HCT116 (cell line): ENCODE measurements around the gene FAM120A. TPM values are rescaled to one million over a fixed set of nuclear protein-coding genes. Genes with fewer than 3 reads are reported as not detected.

ENCODE experiments used
- ATAC-seq: fragments of 200-7000 bp; cut with Tn5 transposase; 2 replicates; pipeline ENCODE4 v1.9.1; 2020; ENCODE audit warnings: mild to moderate bottlenecking, moderate library complexity
- BruUV-seq: library from RNA; stranded (reverse); fragments of 400-500 nt; replicated peaks from 2 replicates; lab custom pipeline; 2021; lab: Mats Ljungman, UMichigan
- CTCF ChIA-PET: fragments of 300-600 bp; sonication (Branson Sonifier 250); formaldehyde crosslinking; loops from one replicate; lab custom pipeline; 2021; ENCODE audit warnings: antibody characterized with exemption; lab: Charles Lee
- POLR2A ChIA-PET: fragments of 300-600, 350-600 bp; sonication (Branson Sonifier 250); formaldehyde crosslinking; loops from one replicate; lab custom pipeline; 2021; ENCODE audit warnings: antibody characterized with exemption; lab: Charles Lee
- RAD21 ChIA-PET, 2 experiments: fragments of 300-600 bp; sonication (Branson Sonifier 250); formaldehyde crosslinking; loops; one replicate each; lab custom pipeline; 2023; ENCODE audit warnings: low total read pairs in 2 of 2; ENCODE audit not compliant: uncharacterized antibody in 2 of 2, unreplicated experiment in 2 of 2, low non-redundant PET in 1 of 2; lab: Charles Lee
- DNase-seq: peaks from one replicate; pipeline ENCODE4 v3.0.0-alpha.2; 2010; ENCODE audit warnings: low read depth, low spot score
- H2AFZ ChIP-seq: fragments of 200-600 bp; shearing (Covaris generic), sonication (generic); 2 replicates; pipeline ENCODE4 v1.6.1; 2017; ENCODE audit warnings: low read depth, mixed run types, mixed read lengths, antibody characterized with exemption, low read length; ENCODE audit not compliant: poor library complexity, severe bottlenecking
- H3K27ac ChIP-seq: 2 replicates; pipeline ENCODE4 v1.5.1; 2012; ENCODE audit warnings: low read depth, low read length
- H3K27me3 ChIP-seq: fragments of 200-600 bp; sonication (generic); 2 replicates; pipeline ENCODE4 v1.6.1; 2016; ENCODE audit warnings: mixed run types, low read length, mixed read lengths; ENCODE audit not compliant: insufficient read depth
- H3K36me3 ChIP-seq, 2 experiments: fragments of 200-500 bp in 1 of 2; fragments of 200-600 bp in 1 of 2; sonication (Bioruptor generic) in 1 of 2; sonication (generic) in 1 of 2; 2 replicates each; pipeline versions ENCODE4 v1.5.1 to v1.6.1; 2014 to 2016; ENCODE audit warnings: low read length in 2 of 2, inconsistent platforms in 1 of 2, mixed read lengths in 1 of 2, mixed run types in 1 of 2; ENCODE audit not compliant: insufficient read depth in 2 of 2, control insufficient read depth in 1 of 2
- H3K4me1 ChIP-seq, 2 experiments: fragments of 200-600 bp in 1 of 2; sonication (generic) in 1 of 2; 2 replicates each; pipeline versions ENCODE4 v1.5.1 to v1.6.1; 2012 to 2017; ENCODE audit warnings: low read length in 2 of 2, inconsistent platforms in 1 of 2, mild to moderate bottlenecking in 1 of 2, mixed read lengths in 1 of 2, mixed run types in 1 of 2, moderate library complexity in 1 of 2; ENCODE audit not compliant: insufficient read depth in 2 of 2, control insufficient read depth in 1 of 2
- H3K4me2 ChIP-seq: fragments of 200-600 bp; sonication (generic); 2 replicates; pipeline ENCODE4 v1.6.1; 2017; ENCODE audit warnings: mixed run types, low read length, mixed read lengths
- H3K4me3 ChIP-seq, 2 experiments: fragments of 200-600 bp in 1 of 2; sonication (generic) in 1 of 2; replicated peaks in 1 of 2; 2 replicates each; pipeline ENCODE4 v1.5.1; 2011 to 2016; ENCODE audit warnings: low read length in 2 of 2, control low read depth in 1 of 2, low read depth in 1 of 2, mild to moderate bottlenecking in 1 of 2, mixed read lengths in 1 of 2, mixed run types in 1 of 2
- H3K79me2 ChIP-seq: fragments of 200-600 bp; sonication (generic); 2 replicates; pipeline ENCODE4 v1.6.1; 2017; ENCODE audit warnings: mild to moderate bottlenecking, mixed run types, low read length, moderate library complexity, mixed read lengths; ENCODE audit not compliant: insufficient read depth
- H3K9ac ChIP-seq: fragments of 200-600 bp; sonication (generic); 2 replicates; pipeline ENCODE4 v1.6.1; 2016; ENCODE audit warnings: low read length, mixed read lengths
- H3K9me2 ChIP-seq: fragments of 200-600 bp; sonication (generic), shearing (Covaris generic); 2 replicates; pipeline ENCODE4 v1.6.1; 2017; ENCODE audit warnings: mixed run types, mild to moderate bottlenecking, moderate library complexity; ENCODE audit not compliant: insufficient read depth
- H3K9me3 ChIP-seq, 2 experiments: fragments of 200-500 bp in 1 of 2; fragments of 200-600 bp in 1 of 2; sonication (Bioruptor generic) in 1 of 2; sonication (generic) in 1 of 2; 2 replicates each; pipeline ENCODE4 v1.6.1; 2014 to 2017; ENCODE audit warnings: low read length in 2 of 2, mixed read lengths in 2 of 2, inconsistent platforms in 1 of 2, low read depth in 1 of 2, mild to moderate bottlenecking in 1 of 2, mixed run types in 1 of 2, moderate library complexity in 1 of 2; ENCODE audit not compliant: control insufficient read depth in 1 of 2, insufficient read depth in 1 of 2
- H4K20me1 ChIP-seq: fragments of 200-600 bp; sonication (generic), shearing (Covaris generic); 2 replicates; pipeline ENCODE4 v1.6.1; 2017; ENCODE audit warnings: mixed run types, mild to moderate bottlenecking, moderate library complexity; ENCODE audit not compliant: insufficient read depth
- JUND ChIP-seq: IDR thresholded peaks from 2 replicates; pipeline ENCODE4 v1.6.1; 2012
- POLR2AphosphoS5 ChIP-seq: IDR thresholded peaks from 2 replicates; pipeline ENCODE4 v1.6.1; 2011; ENCODE audit warnings: mild to moderate bottlenecking, low read depth, low read length, moderate library complexity
- RAD21 ChIP-seq: IDR thresholded peaks from 2 replicates; pipeline ENCODE4 v1.6.1; 2012; ENCODE audit warnings: low read depth, mild to moderate bottlenecking
- SIN3A ChIP-seq: IDR thresholded peaks from 2 replicates; pipeline ENCODE4 v1.6.1; 2012; ENCODE audit warnings: low read depth
- SP1 ChIP-seq: IDR thresholded peaks from 2 replicates; pipeline ENCODE4 v1.6.1; 2012; ENCODE audit warnings: low read depth
- SRF ChIP-seq: IDR thresholded peaks from 2 replicates; pipeline ENCODE4 v1.6.1; 2012; ENCODE audit warnings: low read depth
- TCF7L2 ChIP-seq: IDR thresholded peaks from 2 replicates; pipeline ENCODE4 v1.7.0; 2011; ENCODE audit warnings: borderline replicate concordance, inconsistent platforms; ENCODE audit not compliant: insufficient read depth, insufficient read length; ENCODE audit errors: extremely low read depth
- ZFX ChIP-seq: fragments of 450-650 bp; IDR thresholded peaks from 2 replicates; pipeline ENCODE4 v1.6.1; 2017
- ZNF274 ChIP-seq: fragments of 200-500 bp; sonication (Bioruptor generic); IDR thresholded peaks from 2 replicates; pipeline ENCODE4 v1.6.1; 2014; ENCODE audit warnings: mild to moderate bottlenecking, low read depth, low read length, inconsistent platforms
- intact Hi-C: fragments of 100-400 bp; cut with micrococcal nuclease; formaldehyde crosslinking; loops from 2 replicates; pipeline ENCODE4 v1.10.0; 2022
- total RNA-seq: library from RNA; stranded (reverse); gene quantifications from one replicate; pipeline ENCODE4 v1.2.1, GENCODE V29; 2021; ENCODE audit not compliant: unreplicated experiment
- TF ChIP-seq, protein P1 (sequence below): IDR thresholded peaks from 2 replicates; pipeline ENCODE4 v1.6.1; 2012
- TF ChIP-seq, protein P2 (sequence below): IDR thresholded peaks from 2 replicates; pipeline ENCODE4 v1.6.1; 2011; ENCODE audit warnings: mild to moderate bottlenecking, low read length, moderate library complexity; ENCODE audit not compliant: insufficient replicate concordance; ENCODE audit errors: extremely low read depth

The FAM120A gene
- total RNA-seq, 1 experiment from 2014 or later: 122 TPM

- ATAC-seq: no peak
- peaks cover 49% of the 10 kb centered on the region; the same call in 1 of the 2 replicates for H3K79me2 ChIP-seq
- no peak overlapping the region for H3K4me2 ChIP-seq
- RAD21 ChIA-PET: no interaction called here
- no peaks in the 10 kb centered on the region for H4K20me1 ChIP-seq
- TF ChIP-seq SP1 (no peak), JUND (no peak), SIN3A (no peak), RAD21 (no peak), ZNF274 (no peak), POLR2AphosphoS5 (no peak), SRF (no peak), TCF7L2 (no peak), ZFX (no peak)
- TF ChIP-seq, protein P1, sequence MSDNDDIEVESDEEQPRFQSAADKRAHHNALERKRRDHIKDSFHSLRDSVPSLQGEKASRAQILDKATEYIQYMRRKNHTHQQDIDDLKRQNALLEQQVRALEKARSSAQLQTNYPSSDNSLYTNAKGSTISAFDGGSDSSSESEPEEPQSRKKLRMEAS: no peak
- TF ChIP-seq, protein P2, sequence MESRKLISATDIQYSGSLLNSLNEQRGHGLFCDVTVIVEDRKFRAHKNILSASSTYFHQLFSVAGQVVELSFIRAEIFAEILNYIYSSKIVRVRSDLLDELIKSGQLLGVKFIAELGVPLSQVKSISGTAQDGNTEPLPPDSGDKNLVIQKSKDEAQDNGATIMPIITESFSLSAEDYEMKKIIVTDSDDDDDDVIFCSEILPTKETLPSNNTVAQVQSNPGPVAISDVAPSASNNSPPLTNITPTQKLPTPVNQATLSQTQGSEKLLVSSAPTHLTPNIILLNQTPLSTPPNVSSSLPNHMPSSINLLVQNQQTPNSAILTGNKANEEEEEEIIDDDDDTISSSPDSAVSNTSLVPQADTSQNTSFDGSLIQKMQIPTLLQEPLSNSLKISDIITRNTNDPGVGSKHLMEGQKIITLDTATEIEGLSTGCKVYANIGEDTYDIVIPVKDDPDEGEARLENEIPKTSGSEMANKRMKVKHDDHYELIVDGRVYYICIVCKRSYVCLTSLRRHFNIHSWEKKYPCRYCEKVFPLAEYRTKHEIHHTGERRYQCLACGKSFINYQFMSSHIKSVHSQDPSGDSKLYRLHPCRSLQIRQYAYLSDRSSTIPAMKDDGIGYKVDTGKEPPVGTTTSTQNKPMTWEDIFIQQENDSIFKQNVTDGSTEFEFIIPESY: no peak
- no peak overlapping the region for H3K27ac ChIP-seq
- POLR2A ChIA-PET: interaction anchor here (0.9 kb wide), 1 partner anchor 13 kb away, joined by 3 read pairs; no protein-coding TSS in a partner anchor
- no peaks in the 10 kb centered on the region for H3K27me3 ChIP-seq
- CTCF ChIA-PET: interaction anchor here (0.8 to 0.9 kb wide), 2 partner anchors 9 to 12 kb away, joined by 3 to 6 read pairs; no protein-coding TSS in a partner anchor
- intact Hi-C loops: no loop called here
- no peak overlapping the region for H3K4me3 ChIP-seq
- peaks cover 7 to 18% of the 10 kb centered on the region in 2 experiments; a peak in 3 of 4 replicates for H3K4me1 ChIP-seq
- H3K9me3 ChIP-seq: no peaks in the 10 kb centered on the region
- BruUV-seq: no TSS peak
- H3K9me2 ChIP-seq: no peaks in the 10 kb centered on the region
- H3K36me3 ChIP-seq: no peaks in the 10 kb centered on the region
- H3K9ac ChIP-seq: no peak overlapping the region
- H2AFZ ChIP-seq: no peak overlapping the region
- no peak for DNase-seq
These were observed 127.4 kb downstream of the FAM120A start for GRCh38 chr9:93578844-93579243.
